PC-9 (cell line): ENCODE results near the gene BRPF1.

ENCODE experiments used
- EZH2 ChIP-seq: fragments of 200-600 bp; sonication (generic); IDR thresholded peaks from 2 replicates; pipeline ENCODE4 v1.8.0; 2017; ENCODE audit warnings: antibody characterized with exemption, low read depth
- TF ChIP-seq, protein P1 (sequence below): fragments of 200-600 bp; sonication (generic); conservative IDR thresholded peaks from 2 replicates; pipeline ENCODE4 v1.6.1; 2017; ENCODE audit warnings: mixed run types, antibody characterized with exemption, mild to moderate bottlenecking, moderate library complexity

- TF ChIP-seq, protein P1, sequence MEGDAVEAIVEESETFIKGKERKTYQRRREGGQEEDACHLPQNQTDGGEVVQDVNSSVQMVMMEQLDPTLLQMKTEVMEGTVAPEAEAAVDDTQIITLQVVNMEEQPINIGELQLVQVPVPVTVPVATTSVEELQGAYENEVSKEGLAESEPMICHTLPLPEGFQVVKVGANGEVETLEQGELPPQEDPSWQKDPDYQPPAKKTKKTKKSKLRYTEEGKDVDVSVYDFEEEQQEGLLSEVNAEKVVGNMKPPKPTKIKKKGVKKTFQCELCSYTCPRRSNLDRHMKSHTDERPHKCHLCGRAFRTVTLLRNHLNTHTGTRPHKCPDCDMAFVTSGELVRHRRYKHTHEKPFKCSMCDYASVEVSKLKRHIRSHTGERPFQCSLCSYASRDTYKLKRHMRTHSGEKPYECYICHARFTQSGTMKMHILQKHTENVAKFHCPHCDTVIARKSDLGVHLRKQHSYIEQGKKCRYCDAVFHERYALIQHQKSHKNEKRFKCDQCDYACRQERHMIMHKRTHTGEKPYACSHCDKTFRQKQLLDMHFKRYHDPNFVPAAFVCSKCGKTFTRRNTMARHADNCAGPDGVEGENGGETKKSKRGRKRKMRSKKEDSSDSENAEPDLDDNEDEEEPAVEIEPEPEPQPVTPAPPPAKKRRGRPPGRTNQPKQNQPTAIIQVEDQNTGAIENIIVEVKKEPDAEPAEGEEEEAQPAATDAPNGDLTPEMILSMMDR = no peak
- TF ChIP-seq EZH2 = no peak
These were observed 14.0 kb downstream of the BRPF1 start for GRCh38 chr3:9745521-9745920.
